T-helper 2 cell treated with Interferon-gamma antibody and Interleukin-4, amounts not matched to agents 5 μg/mL and 100 μg/mL, for 36 hours (primary cell): Measurements from ENCODE around the gene GP1BB.

Source experiments
- DNase-seq: peaks from one replicate; pipeline ENCODE4 v3.0.0; 2021; ENCODE audit warnings: low spot score
- H3K27ac Mint-ChIP-seq: one replicate; pipeline ENCODE4 v1.8.0; 2021; ENCODE audit warnings: mild to moderate bottlenecking, mixed read lengths
- H3K27me3 Mint-ChIP-seq: one replicate; pipeline ENCODE4 v1.8.0; 2021; ENCODE audit warnings: low read depth, mixed read lengths
- H3K36me3 Mint-ChIP-seq: one replicate; pipeline ENCODE4 v1.8.0; 2021; ENCODE audit warnings: low read depth, mixed read lengths
- H3K4me1 Mint-ChIP-seq: one replicate; pipeline ENCODE4 v1.8.0; 2021; ENCODE audit warnings: low read depth, mixed read lengths
- H3K4me3 Mint-ChIP-seq: one replicate; pipeline ENCODE4 v1.8.0; 2022; ENCODE audit warnings: mild to moderate bottlenecking, moderate library complexity, mixed read lengths
- H3K9me3 Mint-ChIP-seq: one replicate; pipeline ENCODE4 v1.8.0; 2021; ENCODE audit warnings: mixed read lengths

Gene GP1BB

DNA sequence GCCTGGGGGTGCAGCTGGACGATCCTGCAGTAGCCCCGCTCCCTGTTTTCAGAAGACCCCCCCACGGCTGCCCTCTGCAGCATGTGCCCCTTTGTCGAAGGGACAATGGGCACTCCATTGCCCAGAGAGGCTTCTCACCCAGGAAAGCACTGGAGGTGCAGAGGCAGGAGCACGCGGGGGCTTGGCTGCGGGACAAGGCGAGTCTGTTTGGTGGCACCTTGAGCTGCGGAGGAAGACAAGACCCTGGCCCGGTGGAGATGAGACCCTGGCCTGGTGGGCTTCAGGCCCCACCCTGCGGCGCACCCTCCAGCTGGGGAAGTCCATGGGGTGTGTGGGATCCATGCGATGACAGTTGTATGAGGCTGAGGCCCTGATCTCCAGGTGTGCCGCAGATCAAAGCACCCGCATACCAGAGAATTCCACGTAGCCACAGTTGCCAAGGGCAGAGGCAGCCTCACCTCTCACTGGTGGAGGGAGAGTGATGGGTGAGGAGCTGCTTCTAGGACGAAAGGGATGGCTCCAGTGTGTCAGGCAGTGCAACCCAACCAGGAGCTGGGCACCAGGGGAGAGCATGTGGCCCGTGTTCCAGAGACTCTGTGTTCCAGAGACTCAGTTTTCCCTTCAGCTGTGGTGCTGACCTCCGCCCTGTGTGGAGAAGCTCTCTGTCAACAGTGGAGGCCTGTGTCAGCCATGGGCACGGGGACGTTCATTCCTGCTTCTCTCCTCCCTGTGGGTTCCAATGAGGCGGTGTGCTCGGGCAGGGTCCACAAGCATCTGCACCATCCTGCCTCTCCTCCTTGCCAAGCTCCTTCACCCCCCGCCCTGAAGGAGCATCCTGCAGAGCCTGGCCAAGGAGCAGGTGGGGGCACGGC is 47.2 kb downstream of the GP1BB start:
- Mint-ChIP-seq H3K4me1 (peaks cover 4% of the 10 kb centered on the region), H3K4me3 (no peak overlapping the region), H3K36me3 (no peaks in the 10 kb centered on the region), H3K9me3 (no peaks in the 10 kb centered on the region), H3K27me3 (peaks cover 50% of the 10 kb centered on the region), H3K27ac (no peak overlapping the region)
- no peak for DNase-seq

DNA sequence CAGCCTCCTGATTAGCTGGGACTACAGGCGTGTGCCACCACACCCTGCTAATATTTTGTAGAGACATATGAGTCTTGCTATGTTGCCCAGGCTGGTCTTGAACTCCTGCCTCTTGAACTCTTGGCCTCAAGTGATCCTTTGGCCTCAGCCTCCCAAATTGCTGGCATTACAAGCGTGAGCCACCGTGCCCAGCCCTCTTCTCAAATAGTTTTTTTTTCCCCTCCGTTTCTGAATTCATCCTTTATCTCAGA is 49.0 kb downstream of the GP1BB start:
- H3K9me3 Mint-ChIP-seq = no peaks in the 10 kb centered on the region
- peaks cover 5% of the 10 kb centered on the region for H3K4me1 Mint-ChIP-seq
- H3K27me3 Mint-ChIP-seq = peaks cover 45% of the 10 kb centered on the region
- no peak overlapping the region for H3K27ac Mint-ChIP-seq
- no peak for DNase-seq
- H3K36me3 Mint-ChIP-seq = no peaks in the 10 kb centered on the region
- no peak overlapping the region for H3K4me3 Mint-ChIP-seq

DNA sequence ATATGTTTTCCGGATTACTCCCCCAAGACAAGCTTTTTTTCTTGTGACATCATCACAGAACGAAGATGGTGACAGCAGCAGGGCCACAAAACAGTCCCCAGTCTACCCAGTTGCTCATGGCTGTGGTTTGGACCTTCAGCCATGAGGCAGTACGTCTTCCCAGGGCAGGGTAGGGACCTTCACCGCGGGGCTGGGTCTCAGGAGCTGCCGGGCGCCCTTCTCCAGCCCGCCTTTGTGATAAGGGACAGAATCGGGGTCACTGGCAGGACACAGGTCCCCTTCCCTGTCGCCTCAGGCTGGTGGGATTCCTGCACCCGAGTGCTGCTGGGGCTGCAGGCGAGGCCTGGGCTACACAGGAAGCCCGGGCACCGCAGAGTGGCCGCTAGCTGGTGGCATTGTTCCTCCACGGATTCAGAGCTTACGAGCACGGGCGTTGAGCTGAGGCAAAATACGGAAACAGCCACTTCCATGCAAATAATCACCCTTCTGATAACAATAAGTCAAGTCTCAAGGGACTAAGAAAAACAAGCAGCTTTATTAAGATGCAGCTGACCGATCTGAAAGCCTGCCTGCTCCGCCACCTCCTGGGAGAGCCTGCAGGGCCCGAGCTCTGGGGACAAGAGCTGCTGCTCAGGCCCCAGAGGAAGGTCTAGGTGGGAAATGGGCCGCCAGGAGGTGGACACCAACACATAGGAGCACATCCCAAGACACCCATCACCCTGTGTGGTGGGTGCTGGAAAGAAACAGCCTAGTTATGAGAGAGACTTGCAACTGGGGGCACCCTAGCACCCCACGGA is 49.5 kb downstream of the GP1BB start:
- Mint-ChIP-seq H3K9me3 (no peaks in the 10 kb centered on the region), H3K27me3 (peaks cover 39% of the 10 kb centered on the region), H3K4me1 (peaks cover 5% of the 10 kb centered on the region), H3K36me3 (no peaks in the 10 kb centered on the region), H3K4me3 (no peak overlapping the region), H3K27ac (no peak overlapping the region)
- DNase-seq = no peak

DNA sequence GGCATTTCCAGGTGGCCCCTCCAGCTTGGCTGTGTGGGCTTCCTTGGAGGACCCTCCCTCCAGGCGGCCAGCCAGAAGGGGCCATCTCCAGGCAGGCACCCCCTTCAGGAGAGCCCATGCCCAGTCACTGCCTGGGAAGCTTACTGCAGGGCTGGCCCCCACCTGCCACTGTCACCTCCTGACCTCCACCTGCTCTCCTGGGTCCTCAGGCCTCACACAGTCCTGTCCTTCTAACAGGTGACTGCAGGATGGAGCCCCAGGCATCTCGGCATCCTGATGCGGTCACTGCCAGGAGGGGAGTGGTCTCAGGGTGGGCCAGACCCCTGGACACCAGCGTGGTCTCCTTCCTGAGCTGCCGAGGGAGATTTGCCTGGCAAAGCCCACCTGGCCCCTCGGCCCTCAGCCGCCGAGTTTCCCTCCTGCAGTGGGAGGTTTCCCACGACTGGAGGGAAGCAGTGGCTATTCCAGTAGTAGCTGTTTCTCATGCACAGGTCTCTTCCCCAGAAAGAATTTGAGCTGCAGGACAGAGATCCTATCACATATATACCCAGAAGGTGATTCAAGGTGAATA is 50.2 kb downstream of the GP1BB start:
- DNase-seq = no peak
- Mint-ChIP-seq H3K27me3 (peaks cover 33% of the 10 kb centered on the region), H3K4me3 (no peak overlapping the region), H3K36me3 (no peaks in the 10 kb centered on the region), H3K27ac (no peak overlapping the region), H3K9me3 (no peaks in the 10 kb centered on the region), H3K4me1 (peaks cover 5% of the 10 kb centered on the region)
